ENCODE results near the gene MARK4. TPM values are rescaled to one million over a fixed set of nuclear protein-coding genes. Genes with fewer than 3 reads are reported as not detected.
"Not testable (repeated sequence)": the region's sequence is repeated elsewhere in the genome, so short reads cannot be mapped to it uniquely, and the experiment has no call there.

Gene MARK4
- total RNA-seq, 1 donor = 18.1 TPM

DNA sequence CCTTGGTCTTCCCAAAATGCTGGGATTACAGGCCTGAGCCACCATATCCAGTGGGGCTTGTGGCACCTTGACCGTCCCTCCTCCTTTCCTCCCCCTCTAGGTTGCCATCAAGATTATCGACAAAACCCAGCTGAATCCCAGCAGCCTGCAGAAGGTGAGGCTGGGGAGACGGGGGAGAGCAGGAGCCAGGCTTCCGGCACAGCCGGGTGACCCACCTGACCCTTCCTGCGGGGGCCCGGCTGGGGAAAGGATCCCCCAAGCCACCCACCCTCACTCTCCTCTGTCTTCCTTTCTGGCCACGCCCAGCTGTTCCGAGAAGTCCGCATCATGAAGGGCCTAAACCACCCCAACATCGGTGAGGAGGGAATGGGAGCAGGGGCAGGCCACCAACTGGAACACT is 11.9 kb downstream of the MARK4 start:
- peak; percentile 62 for DNase-seq (ENCODE audit: insufficient read length, low spot score, missing footprints)

DNA sequence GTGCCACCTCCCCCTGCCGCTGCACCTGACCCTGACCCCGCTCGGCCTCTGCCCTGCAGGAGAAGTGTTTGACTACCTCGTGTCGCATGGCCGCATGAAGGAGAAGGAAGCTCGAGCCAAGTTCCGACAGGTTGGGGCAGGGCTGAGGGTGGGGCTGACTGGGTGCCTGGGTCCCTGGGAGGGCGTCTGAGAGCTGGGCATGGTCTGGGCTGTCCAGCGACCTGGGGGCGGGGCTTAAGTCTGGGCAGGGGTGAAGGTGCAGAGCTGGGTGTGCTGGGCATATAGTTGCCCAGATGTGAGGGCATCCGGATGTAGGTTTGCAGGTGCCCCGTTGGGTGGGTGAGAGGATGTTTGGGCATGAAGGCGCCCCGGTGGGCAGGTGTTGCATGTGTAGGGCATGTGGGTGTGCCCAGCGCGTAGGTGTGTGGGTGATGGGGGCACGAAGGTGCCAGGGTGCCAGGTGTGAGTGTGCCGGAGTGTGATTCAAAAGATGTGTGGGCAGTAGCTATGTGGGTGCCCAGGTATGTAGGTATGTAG is 13.8 kb downstream of the MARK4 start:
- no peak overlapping the region for H3K4me2 ChIP-seq (ENCODE audit: insufficient read depth, low read length)
- peaks cover 13% of the 10 kb centered on the region for H3K36me3 ChIP-seq (ENCODE audit: insufficient read depth, low read length)
- TF ChIP-seq, protein P1, sequence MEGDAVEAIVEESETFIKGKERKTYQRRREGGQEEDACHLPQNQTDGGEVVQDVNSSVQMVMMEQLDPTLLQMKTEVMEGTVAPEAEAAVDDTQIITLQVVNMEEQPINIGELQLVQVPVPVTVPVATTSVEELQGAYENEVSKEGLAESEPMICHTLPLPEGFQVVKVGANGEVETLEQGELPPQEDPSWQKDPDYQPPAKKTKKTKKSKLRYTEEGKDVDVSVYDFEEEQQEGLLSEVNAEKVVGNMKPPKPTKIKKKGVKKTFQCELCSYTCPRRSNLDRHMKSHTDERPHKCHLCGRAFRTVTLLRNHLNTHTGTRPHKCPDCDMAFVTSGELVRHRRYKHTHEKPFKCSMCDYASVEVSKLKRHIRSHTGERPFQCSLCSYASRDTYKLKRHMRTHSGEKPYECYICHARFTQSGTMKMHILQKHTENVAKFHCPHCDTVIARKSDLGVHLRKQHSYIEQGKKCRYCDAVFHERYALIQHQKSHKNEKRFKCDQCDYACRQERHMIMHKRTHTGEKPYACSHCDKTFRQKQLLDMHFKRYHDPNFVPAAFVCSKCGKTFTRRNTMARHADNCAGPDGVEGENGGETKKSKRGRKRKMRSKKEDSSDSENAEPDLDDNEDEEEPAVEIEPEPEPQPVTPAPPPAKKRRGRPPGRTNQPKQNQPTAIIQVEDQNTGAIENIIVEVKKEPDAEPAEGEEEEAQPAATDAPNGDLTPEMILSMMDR (IDR thresholded peaks at IDR 0.05; ENCODE audit: extremely low read depth, low read depth, low read length) = no peak
- H3K4me1 ChIP-seq (ENCODE audit: insufficient read depth, low read length) = no peaks in the 10 kb centered on the region
- H3K4me3 ChIP-seq (ENCODE audit: insufficient read depth, low read length) = no peak overlapping the region
- no peaks in the 10 kb centered on the region for H3K9me3 ChIP-seq (ENCODE audit: low read depth, low read length)
- no peak overlapping the region for H2AFZ ChIP-seq (ENCODE audit: low read length)
- peaks cover 8% of the 10 kb centered on the region for H4K20me1 ChIP-seq (ENCODE audit: insufficient read depth, low read length)
- H3K27me3 ChIP-seq (ENCODE audit: insufficient read depth, low read length) = no peaks in the 10 kb centered on the region
- H3K27ac ChIP-seq (ENCODE audit: low read depth, low read length) = no peak overlapping the region
- DNase-seq (ENCODE audit: insufficient read length, low spot score, missing footprints) = peak; percentile 73
- H3K79me2 ChIP-seq (ENCODE audit: insufficient read depth, low read length) = peaks cover 2% of the 10 kb centered on the region

More for the DNA sequence above, 11.9 kb downstream of the MARK4 start:
- Histone ChIP-seq H2AFZ (ENCODE audit: low read length) (no peak overlapping the region), H3K79me2 (ENCODE audit: insufficient read depth, low read length) (peaks cover 11% of the 10 kb centered on the region), H3K4me3 (ENCODE audit: insufficient read depth, low read length) (no peak overlapping the region), H3K27me3 (ENCODE audit: insufficient read depth, low read length) (no peaks in the 10 kb centered on the region), H3K4me2 (ENCODE audit: insufficient read depth, low read length) (no peak overlapping the region), H3K9me3 (ENCODE audit: low read depth, low read length) (no peaks in the 10 kb centered on the region), H3K36me3 (ENCODE audit: insufficient read depth, low read length) (peaks cover 13% of the 10 kb centered on the region), H3K4me1 (ENCODE audit: insufficient read depth, low read length) (no peaks in the 10 kb centered on the region), H4K20me1 (ENCODE audit: insufficient read depth, low read length) (peaks cover 8% of the 10 kb centered on the region), H3K27ac (ENCODE audit: low read depth, low read length) (no peak overlapping the region)
- TF ChIP-seq, protein P1 (IDR thresholded peaks at IDR 0.05; ENCODE audit: extremely low read depth, low read depth, low read length) = no peak

DNA sequence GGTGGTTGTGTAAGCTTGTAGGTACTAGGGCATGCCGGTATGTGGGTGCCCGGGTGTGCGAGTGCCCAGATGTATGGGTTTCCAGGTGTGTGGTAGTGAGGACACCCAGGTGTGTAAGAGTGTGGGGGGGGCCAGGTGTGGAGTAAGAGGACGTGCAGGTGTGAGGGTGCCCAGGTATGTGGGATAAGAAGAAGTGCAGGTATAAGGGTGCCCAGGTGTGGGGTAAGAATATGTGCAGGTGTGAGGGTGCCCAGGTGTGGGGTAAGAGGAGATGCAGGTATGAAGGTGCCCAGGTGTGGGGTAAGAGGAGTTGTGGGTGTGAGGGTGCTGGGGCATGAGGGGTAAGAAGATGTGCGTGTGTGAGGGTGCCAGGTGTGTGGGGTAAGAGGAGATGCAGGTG is 14.3 kb downstream of the MARK4 start:
- Histone ChIP-seq H3K4me1 (ENCODE audit: insufficient read depth, low read length) (no peaks in the 10 kb centered on the region), H3K79me2 (ENCODE audit: insufficient read depth, low read length) (peaks cover 2% of the 10 kb centered on the region), H3K9me3 (ENCODE audit: low read depth, low read length) (no peaks in the 10 kb centered on the region), H3K4me2 (ENCODE audit: insufficient read depth, low read length) (no peak overlapping the region), H2AFZ (ENCODE audit: low read length) (no peak overlapping the region), H4K20me1 (ENCODE audit: insufficient read depth, low read length) (peaks cover 8% of the 10 kb centered on the region), H3K4me3 (ENCODE audit: insufficient read depth, low read length) (no peak overlapping the region), H3K27me3 (ENCODE audit: insufficient read depth, low read length) (no peaks in the 10 kb centered on the region), H3K27ac (ENCODE audit: low read depth, low read length) (no peak overlapping the region), H3K36me3 (ENCODE audit: insufficient read depth, low read length) (peaks cover 18% of the 10 kb centered on the region)
- TF ChIP-seq, protein P1 (IDR thresholded peaks at IDR 0.05; ENCODE audit: extremely low read depth, low read depth, low read length) = no peak
- peak; percentile 49 for DNase-seq (ENCODE audit: insufficient read length, low spot score, missing footprints)

DNA sequence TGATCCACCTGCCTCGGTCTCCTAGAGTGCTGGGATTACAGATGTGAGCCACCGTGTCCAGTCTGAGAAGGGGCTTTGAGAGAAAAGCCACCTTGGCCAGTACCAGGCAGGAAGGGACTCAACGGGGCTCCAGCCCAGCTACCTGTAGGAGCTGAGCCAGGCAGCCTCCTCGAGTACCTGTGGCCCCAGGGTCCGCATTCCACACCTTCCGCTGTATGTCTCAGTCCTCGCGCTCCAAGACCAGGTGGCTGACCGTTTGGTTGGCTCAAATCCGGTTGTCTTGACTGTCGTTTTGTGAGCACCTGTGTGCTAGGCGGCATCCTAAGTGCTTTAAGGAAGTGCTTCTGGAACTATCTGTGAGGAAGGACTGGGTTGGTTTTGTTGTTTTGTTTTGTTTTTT is 16.2 kb downstream of the MARK4 start:
- Histone ChIP-seq H3K4me2 (ENCODE audit: insufficient read depth, low read length) (no peak overlapping the region), H3K36me3 (ENCODE audit: insufficient read depth, low read length) (peaks cover 22% of the 10 kb centered on the region), H2AFZ (ENCODE audit: low read length) (no peak overlapping the region), H3K27ac (ENCODE audit: low read depth, low read length) (no peak overlapping the region), H3K79me2 (ENCODE audit: insufficient read depth, low read length) (no peaks in the 10 kb centered on the region), H4K20me1 (ENCODE audit: insufficient read depth, low read length) (peaks cover 8% of the 10 kb centered on the region), H3K4me3 (ENCODE audit: insufficient read depth, low read length) (no peak overlapping the region), H3K4me1 (ENCODE audit: insufficient read depth, low read length) (no peaks in the 10 kb centered on the region), H3K9me3 (ENCODE audit: low read depth, low read length) (no peaks in the 10 kb centered on the region), H3K27me3 (ENCODE audit: insufficient read depth, low read length) (no peaks in the 10 kb centered on the region)
- TF ChIP-seq, protein P1 (IDR thresholded peaks at IDR 0.05; ENCODE audit: extremely low read depth, low read depth, low read length) = no peak
- no peak for DNase-seq (ENCODE audit: insufficient read length, low spot score, missing footprints)

DNA sequence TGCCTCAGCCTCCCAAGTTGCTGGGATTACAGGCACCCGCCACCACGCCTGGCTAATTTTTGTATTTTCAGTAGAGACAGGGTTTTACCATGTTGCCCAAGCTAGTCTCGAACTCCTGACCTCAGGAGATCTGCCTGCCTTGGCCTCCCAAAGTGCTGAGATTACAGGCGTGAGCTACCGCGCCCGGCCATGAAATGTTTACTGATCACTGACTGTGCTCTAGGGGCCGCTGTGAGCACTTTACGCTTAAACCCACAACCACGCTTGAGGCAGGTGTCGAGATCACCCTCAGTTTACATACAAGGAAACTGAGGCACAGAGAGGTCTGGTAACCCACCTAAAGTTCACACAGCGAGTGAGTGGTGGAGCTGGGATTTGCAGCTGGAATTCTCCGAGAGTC is 18.9 kb downstream of the MARK4 start:
- H4K20me1 ChIP-seq (ENCODE audit: insufficient read depth, low read length); H3K9me3 ChIP-seq (ENCODE audit: low read depth, low read length); DNase-seq (ENCODE audit: insufficient read length, low spot score, missing footprints); H3K4me3 ChIP-seq (ENCODE audit: insufficient read depth, low read length); H3K79me2 ChIP-seq (ENCODE audit: insufficient read depth, low read length); H3K4me2 ChIP-seq (ENCODE audit: insufficient read depth, low read length); H3K27ac ChIP-seq (ENCODE audit: low read depth, low read length); H3K4me1 ChIP-seq (ENCODE audit: insufficient read depth, low read length); H2AFZ ChIP-seq (ENCODE audit: low read length); H3K27me3 ChIP-seq (ENCODE audit: insufficient read depth, low read length): not testable (repeated sequence)
- H3K36me3 ChIP-seq (ENCODE audit: insufficient read depth, low read length) = peaks cover 35% of the 10 kb centered on the region
